ENCODE measurements around the gene MAP3K7.

DNA sequence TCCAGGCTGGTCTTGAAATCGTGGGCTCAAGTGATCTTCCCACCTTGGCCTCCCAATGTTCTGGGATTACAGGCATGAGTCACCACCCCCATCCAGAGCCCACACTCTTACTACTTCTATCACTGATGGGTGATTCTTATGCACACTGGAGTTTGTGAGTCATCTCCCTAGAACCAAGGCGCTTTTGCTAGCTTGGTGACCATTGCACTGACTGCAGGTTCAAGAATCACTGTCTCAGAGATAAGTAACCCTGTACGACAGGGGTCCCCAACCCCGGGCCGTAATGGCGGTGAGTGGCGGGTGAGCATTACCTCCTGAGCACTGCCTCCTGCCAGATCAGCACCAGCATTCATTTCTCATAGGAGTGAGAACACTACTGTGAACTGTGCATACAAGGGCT lies 118.8 kb downstream of the MAP3K7 start:
- TF ChIP-seq, protein P1, sequence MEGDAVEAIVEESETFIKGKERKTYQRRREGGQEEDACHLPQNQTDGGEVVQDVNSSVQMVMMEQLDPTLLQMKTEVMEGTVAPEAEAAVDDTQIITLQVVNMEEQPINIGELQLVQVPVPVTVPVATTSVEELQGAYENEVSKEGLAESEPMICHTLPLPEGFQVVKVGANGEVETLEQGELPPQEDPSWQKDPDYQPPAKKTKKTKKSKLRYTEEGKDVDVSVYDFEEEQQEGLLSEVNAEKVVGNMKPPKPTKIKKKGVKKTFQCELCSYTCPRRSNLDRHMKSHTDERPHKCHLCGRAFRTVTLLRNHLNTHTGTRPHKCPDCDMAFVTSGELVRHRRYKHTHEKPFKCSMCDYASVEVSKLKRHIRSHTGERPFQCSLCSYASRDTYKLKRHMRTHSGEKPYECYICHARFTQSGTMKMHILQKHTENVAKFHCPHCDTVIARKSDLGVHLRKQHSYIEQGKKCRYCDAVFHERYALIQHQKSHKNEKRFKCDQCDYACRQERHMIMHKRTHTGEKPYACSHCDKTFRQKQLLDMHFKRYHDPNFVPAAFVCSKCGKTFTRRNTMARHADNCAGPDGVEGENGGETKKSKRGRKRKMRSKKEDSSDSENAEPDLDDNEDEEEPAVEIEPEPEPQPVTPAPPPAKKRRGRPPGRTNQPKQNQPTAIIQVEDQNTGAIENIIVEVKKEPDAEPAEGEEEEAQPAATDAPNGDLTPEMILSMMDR (conservative IDR thresholded peaks at IDR 0.05; ENCODE audit: low read depth, low read length), result no peak
- TF ChIP-seq EZH2 (IDR thresholded peaks at IDR 0.05; ENCODE audit: low read length, unreplicated experiment) (no peak), EZH2phosphoT487 (IDR thresholded peaks at IDR 0.05; ENCODE audit: borderline replicate concordance, low read length) (no peak)
